Parathyroid adenoma (tissue), 2 donors: ENCODE measurements around the gene MGRN1.

Source experiments
- H2AFZ ChIP-seq: fragments of 300-600 bp; sonication (generic); one replicate; pipeline ENCODE4 v1.7.0; 2017; ENCODE audit warnings: antibody characterized with exemption, mild to moderate bottlenecking
- H3K27ac ChIP-seq: fragments of 300-600 bp; sonication (generic); one replicate; pipeline ENCODE4 v1.7.0; 2017
- H3K27me3 ChIP-seq: fragments of 300-600 bp; sonication (generic); one replicate; pipeline ENCODE4 v1.7.0; 2017; ENCODE audit warnings: low read length; ENCODE audit not compliant: control insufficient read depth, insufficient read depth
- H3K36me3 ChIP-seq: fragments of 300-600 bp; sonication (generic); one replicate; pipeline ENCODE4 v1.7.0; 2017; ENCODE audit warnings: low read length; ENCODE audit not compliant: control insufficient read depth, insufficient read depth
- H3K4me1 ChIP-seq: fragments of 300-600 bp; sonication (generic); one replicate; pipeline ENCODE4 v1.7.0; 2017; ENCODE audit warnings: control low read depth
- H3K4me2 ChIP-seq: fragments of 300-600 bp; sonication (generic); one replicate; pipeline ENCODE4 v1.7.0; 2017; ENCODE audit warnings: low read length
- H3K4me3 ChIP-seq: fragments of 300-600 bp; sonication (generic); one replicate; pipeline ENCODE4 v1.7.0; 2017; ENCODE audit warnings: low read depth, low read length
- H3K79me2 ChIP-seq: fragments of 300-600 bp; sonication (generic); one replicate; pipeline ENCODE4 v1.7.0; 2017; ENCODE audit warnings: control low read depth
- H3K9ac ChIP-seq: fragments of 300-600 bp; sonication (generic); one replicate; pipeline ENCODE4 v1.7.0; 2017; ENCODE audit warnings: mild to moderate bottlenecking
- H3K9me3 ChIP-seq: fragments of 300-600 bp; sonication (generic); one replicate; pipeline ENCODE4 v1.7.0; 2017; ENCODE audit warnings: low read length; ENCODE audit not compliant: control insufficient read depth
- CTCF ChIP-seq: fragments of 300-600 bp; sonication (generic); IDR thresholded peaks from one replicate; pipeline ENCODE4 v1.7.0; 2017; ENCODE audit warnings: antibody characterized with exemption, mild to moderate bottlenecking
- donor health status: primary hyperparathyroidism.

The MGRN1 gene

DNA sequence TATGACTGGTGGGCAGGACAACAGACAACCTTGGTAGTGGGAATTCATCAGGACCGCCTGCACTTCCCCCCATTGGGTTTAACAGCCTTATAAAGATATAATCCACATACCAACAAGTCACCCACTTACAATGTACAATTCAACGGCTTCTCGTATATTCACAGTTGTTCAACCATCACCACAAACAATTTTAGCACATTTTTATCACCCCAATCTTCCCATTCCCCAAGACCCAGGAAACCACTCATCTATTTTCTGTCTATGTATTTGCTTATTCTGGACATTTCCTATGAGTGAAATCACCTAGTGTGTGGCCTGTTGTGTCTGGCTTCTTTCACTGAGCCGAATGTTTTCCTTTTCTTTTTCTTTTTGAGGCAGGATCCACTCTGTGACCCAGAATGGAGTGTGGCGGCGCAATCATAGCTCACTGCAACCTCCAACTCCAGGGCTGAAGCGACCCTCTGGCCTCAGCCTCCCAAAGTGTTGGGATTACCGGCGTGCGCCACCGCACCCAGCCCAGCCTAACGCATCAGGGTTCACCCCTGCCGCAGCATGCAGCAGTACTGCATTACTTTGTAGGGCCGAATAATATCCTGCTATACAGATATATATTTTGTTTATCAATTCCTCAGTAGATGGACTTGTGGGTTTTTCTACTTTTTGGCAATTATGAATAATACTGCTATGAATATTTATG is 98.6 kb downstream of the MGRN1 start:
- Histone ChIP-seq H3K36me3 (no peaks in the 10 kb centered on the region), H3K27ac (no peak overlapping the region), H3K4me2 (no peak overlapping the region), H3K79me2 (no peaks in the 10 kb centered on the region), H3K4me3 (no peak overlapping the region), H3K27me3 (no peaks in the 10 kb centered on the region), H3K4me1 (no peaks in the 10 kb centered on the region), H3K9ac (no peak overlapping the region), H3K9me3 (no peaks in the 10 kb centered on the region), H2AFZ (no peak overlapping the region)
- TF ChIP-seq CTCF, result no peak

GRCh38 chr16:4724661-4725270 is 100.1 kb downstream of the MGRN1 start:
- Histone ChIP-seq H2AFZ (no peak overlapping the region), H3K27ac (no peak overlapping the region), H3K4me2 (no peak overlapping the region), H3K9ac (no peak overlapping the region), H3K36me3 (no peaks in the 10 kb centered on the region), H3K9me3 (no peaks in the 10 kb centered on the region), H3K4me3 (no peak overlapping the region), H3K4me1 (no peaks in the 10 kb centered on the region), H3K27me3 (no peaks in the 10 kb centered on the region), H3K79me2 (no peaks in the 10 kb centered on the region)
- TF ChIP-seq CTCF, result no peak

DNA sequence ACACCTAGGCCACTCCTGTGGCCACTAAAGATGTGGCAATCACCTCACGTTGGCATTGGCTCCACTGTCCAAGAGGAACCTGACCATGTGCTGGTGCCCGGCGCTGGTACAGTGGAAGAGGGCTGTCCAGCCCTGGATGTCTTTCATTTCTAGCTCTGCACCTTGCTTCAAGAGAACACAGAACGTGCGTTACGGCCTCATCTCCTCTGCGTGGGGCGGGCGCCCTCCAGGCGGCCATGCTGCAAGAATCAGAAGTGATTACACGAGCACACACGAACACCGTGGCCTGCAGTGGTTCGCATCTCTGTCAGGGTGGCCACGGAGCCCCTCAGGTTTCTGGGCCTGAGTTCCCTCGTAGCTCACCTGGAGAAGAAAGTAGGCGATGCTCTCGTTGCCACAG is 102.0 kb downstream of the MGRN1 start:
- no peak for TF ChIP-seq CTCF
- no peaks in the 10 kb centered on the region for H3K36me3 ChIP-seq
- H3K27me3 ChIP-seq, result no peaks in the 10 kb centered on the region
- H2AFZ ChIP-seq, result no peak overlapping the region
- no peaks in the 10 kb centered on the region for H3K79me2 ChIP-seq
- H3K27ac ChIP-seq, result no peak overlapping the region
- no peak overlapping the region for H3K4me2 ChIP-seq
- H3K9me3 ChIP-seq, result no peaks in the 10 kb centered on the region
- H3K4me1 ChIP-seq, result no peaks in the 10 kb centered on the region
- no peak overlapping the region for H3K4me3 ChIP-seq
- H3K9ac ChIP-seq, result no peak overlapping the region

DNA sequence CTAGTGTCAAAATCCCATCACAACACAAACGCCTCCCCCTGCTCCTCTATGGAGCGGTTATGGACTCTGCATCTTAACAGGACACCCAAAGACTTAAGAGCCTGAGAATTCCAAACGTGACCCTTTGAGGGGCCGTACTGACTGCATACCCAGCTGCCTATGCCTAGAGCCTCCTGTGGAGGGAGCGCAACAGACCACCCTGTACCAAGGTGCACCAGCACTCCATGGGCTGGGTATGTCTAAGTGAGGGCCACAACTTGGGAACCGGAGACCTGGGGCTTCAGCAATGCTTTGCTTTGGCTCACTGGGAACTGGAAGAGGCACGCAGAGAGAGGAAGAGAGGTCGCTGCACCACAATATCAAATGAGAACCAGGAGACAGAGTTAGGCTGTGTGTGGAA is 104.0 kb downstream of the MGRN1 start:
- TF ChIP-seq CTCF, result no peak
- H3K27me3 ChIP-seq, result no peaks in the 10 kb centered on the region
- no peaks in the 10 kb centered on the region for H3K79me2 ChIP-seq
- H3K9ac ChIP-seq, result no peak overlapping the region
- H3K4me3 ChIP-seq, result no peak overlapping the region
- no peaks in the 10 kb centered on the region for H3K9me3 ChIP-seq
- no peaks in the 10 kb centered on the region for H3K36me3 ChIP-seq
- no peak overlapping the region for H2AFZ ChIP-seq
- H3K4me2 ChIP-seq, result no peak overlapping the region
- no peak overlapping the region for H3K27ac ChIP-seq
- no peaks in the 10 kb centered on the region for H3K4me1 ChIP-seq

DNA sequence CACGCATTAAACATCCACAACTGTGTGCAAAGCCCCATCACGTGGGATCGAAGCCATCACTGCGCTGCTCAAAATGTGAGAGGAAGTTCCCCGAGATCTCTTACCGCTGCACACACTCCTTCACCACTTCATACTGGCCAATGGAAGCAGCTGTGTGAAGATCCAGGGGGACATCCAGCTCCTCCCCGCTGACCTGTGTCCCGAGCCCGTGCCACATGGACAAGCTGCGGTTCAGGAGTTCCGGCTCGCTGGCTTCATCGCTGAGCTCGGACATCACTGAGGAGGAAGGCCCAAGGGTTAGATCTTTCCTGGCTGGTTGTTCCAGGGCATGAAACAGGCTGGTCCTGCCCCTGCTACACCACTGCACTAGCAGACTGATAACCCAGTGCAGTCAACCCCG is 105.2 kb downstream of the MGRN1 start:
- Histone ChIP-seq H3K27me3 (no peaks in the 10 kb centered on the region), H2AFZ (no peak overlapping the region), H3K27ac (no peak overlapping the region), H3K4me3 (no peak overlapping the region), H3K9me3 (no peaks in the 10 kb centered on the region), H3K79me2 (no peaks in the 10 kb centered on the region), H3K9ac (no peak overlapping the region), H3K4me2 (no peak overlapping the region), H3K36me3 (no peaks in the 10 kb centered on the region), H3K4me1 (no peaks in the 10 kb centered on the region)
- TF ChIP-seq CTCF, result no peak
